Naive thymus-derived CD4-positive, alpha-beta T cell (primary cell): Measurements from ENCODE around the gene IGF2BP2. TPM values are rescaled to one million over a fixed set of nuclear protein-coding genes. Genes with fewer than 3 reads are reported as not detected.
"Not testable (repeated sequence)": the region's sequence is repeated elsewhere in the genome, so short reads cannot be mapped to it uniquely, and the experiment has no call there.

Experiments used
- ATAC-seq: fragments of 150-1000 bp; cut with Tn5 transposase; 2 replicates; pipeline ENCODE4 v1.10.0; 2021; ENCODE audit warnings: mild to moderate bottlenecking, moderate library complexity
- CTCF ChIA-PET: fragments of 350-600 bp; sonication (Branson Sonifier 250); formaldehyde crosslinking; loops from one replicate; lab custom pipeline; 2021; ENCODE audit warnings: antibody characterized with exemption; lab: Charles Lee
- POLR2A ChIA-PET: fragments of 350-600 bp; sonication (Branson Sonifier 250); formaldehyde crosslinking; loops from one replicate; lab custom pipeline; 2021; ENCODE audit warnings: antibody characterized with exemption, inconsistent platforms; lab: Charles Lee
- DNase-seq, 9 donors: peaks; one replicate each; pipeline versions ENCODE4 v3.0.0 to v3.0.0-alpha.2; 2020 to 2022; ENCODE audit warnings: mixed read lengths in 1 of 9
- H3K27ac ChIP-seq: one replicate; pipeline ENCODE4 v1.7.0; 2013; ENCODE audit warnings: mild to moderate bottlenecking, low read depth, low read length, moderate library complexity
- H3K27me3 ChIP-seq, 2 donors: one replicate each; pipeline ENCODE4 v1.7.0; 2013; ENCODE audit warnings: low read length in 2 of 2, mild to moderate bottlenecking in 2 of 2, moderate library complexity in 2 of 2; ENCODE audit not compliant: control insufficient read depth in 2 of 2, insufficient read depth in 2 of 2
- H3K36me3 ChIP-seq, 3 experiments: 1 replicate in 2 of 3; 2 replicates in 1 of 3; pipeline ENCODE4 v1.7.0; 2013; ENCODE audit warnings: low read length in 3 of 3, mild to moderate bottlenecking in 3 of 3, moderate library complexity in 1 of 3; ENCODE audit not compliant: insufficient read depth in 3 of 3, control insufficient read depth in 2 of 3
- H3K4me1 ChIP-seq, 2 donors: one replicate each; pipeline ENCODE4 v1.7.0; 2013; ENCODE audit warnings: low read length in 2 of 2, mild to moderate bottlenecking in 2 of 2, moderate library complexity in 1 of 2; ENCODE audit not compliant: control insufficient read depth in 2 of 2, insufficient read depth in 2 of 2
- H3K4me3 ChIP-seq: 2 replicates; pipeline ENCODE4 v1.7.0; 2013; ENCODE audit warnings: mild to moderate bottlenecking, low read length
- H3K9me3 ChIP-seq, 3 experiments: 1 replicate in 2 of 3; 2 replicates in 1 of 3; pipeline ENCODE4 v1.7.0; 2013; ENCODE audit warnings: low read length in 3 of 3; ENCODE audit not compliant: control insufficient read depth in 2 of 3
- H3K27ac Mint-ChIP-seq, 9 donors: one replicate each; pipeline ENCODE4 v1.8.0; 2020 to 2022; ENCODE audit warnings: mixed read lengths in 9 of 9, mild to moderate bottlenecking in 8 of 9, moderate library complexity in 5 of 9, inconsistent platforms in 2 of 9
- H3K27me3 Mint-ChIP-seq, 5 donors: one replicate each; pipeline ENCODE4 v1.8.0; 2021 to 2022; ENCODE audit warnings: mixed read lengths in 5 of 5, mild to moderate bottlenecking in 1 of 5
- H3K36me3 Mint-ChIP-seq, 5 donors: one replicate each; pipeline ENCODE4 v1.8.0; 2020 to 2022; ENCODE audit warnings: mixed read lengths in 5 of 5, mild to moderate bottlenecking in 3 of 5, inconsistent platforms in 1 of 5
- H3K4me1 Mint-ChIP-seq, 7 donors: one replicate each; pipeline ENCODE4 v1.8.0; 2020 to 2022; ENCODE audit warnings: mixed read lengths in 7 of 7, mild to moderate bottlenecking in 3 of 7, inconsistent platforms in 1 of 7
- H3K4me3 Mint-ChIP-seq, 10 donors: one replicate each; pipeline ENCODE4 v1.8.0; 2020 to 2022; ENCODE audit warnings: mild to moderate bottlenecking in 10 of 10, mixed read lengths in 10 of 10, moderate library complexity in 6 of 10, inconsistent platforms in 2 of 10
- H3K9me3 Mint-ChIP-seq, 11 donors: one replicate each; pipeline ENCODE4 v1.8.0; 2020 to 2022; ENCODE audit warnings: mixed read lengths in 11 of 11, mild to moderate bottlenecking in 4 of 11, inconsistent platforms in 1 of 11, moderate library complexity in 1 of 11
- intact Hi-C, 2 donors: fragments of 100-400 bp; cut with micrococcal nuclease; formaldehyde crosslinking; loops; one replicate each; pipeline ENCODE4 v1.15.1; 2023
- polyA plus RNA-seq, 2 donors: library from polyadenylated mRNA; unstranded; fragments of 300-500 nt; fragmentation: Illumina TruSeq; gene quantifications; one replicate each; pipeline ENCODE4 v1.2.3, GENCODE V29; 2021
- total RNA-seq, 6 experiments: library from RNA in 5 of 6; stranded (reverse) in 5 of 6; gene quantifications; 1 replicate in 5 of 6; 2 replicates in 1 of 6; pipeline ENCODE4 v1.2.3 and lab custom pipeline; 2021 to 2026

The IGF2BP2 gene
- total and polyA plus RNA-seq, 7 experiments from 2014 or later, result 0.14 to 5.0 (median 0.87) TPM; not detected in 3

- H3K27ac Mint-ChIP-seq, result peak overlapping the region in 2 of 9 donors; percentile 7 to 24
- intact Hi-C loops, result no loop called here
- DNase-seq (no peak), ATAC-seq (no peak)
- Histone ChIP-seq H3K27ac (no peak overlapping the region), H3K27me3 (no peaks in the 10 kb centered on the region), H3K4me1 (no peaks in the 10 kb centered on the region), H3K4me3 (no peak overlapping the region), H3K9me3 (no peaks in the 10 kb centered on the region), H3K36me3 (no peaks in the 10 kb centered on the region)
- H3K27me3 Mint-ChIP-seq, result peaks cover 11 to 42% (median 18%) of the 10 kb centered on the region in 5 donors
- H3K4me3 Mint-ChIP-seq, result no peak overlapping the region
- CTCF ChIA-PET, result no interaction called here
- H3K9me3 Mint-ChIP-seq, result peaks cover 0 to 2% (median 0%) of the 10 kb centered on the region in 11 donors
- no peaks in the 10 kb centered on the region for H3K36me3 Mint-ChIP-seq
- POLR2A ChIA-PET, result no interaction called here
- H3K4me1 Mint-ChIP-seq, result peaks cover 0 to 4% (median 0%) of the 10 kb centered on the region in 7 donors
These were observed 122.3 kb downstream of the IGF2BP2 start for GRCh38 chr3:185702262-185703225.

- no peak overlapping the region for H3K27ac Mint-ChIP-seq
- H3K9me3 Mint-ChIP-seq, result peaks cover 0 to 2% (median 0%) of the 10 kb centered on the region in 11 donors
These were observed 123.1 kb downstream of the IGF2BP2 start for GRCh38 chr3:185701611-185702261.

GRCh38 chr3:185699927-185700326 is 124.9 kb downstream of the IGF2BP2 start:
- ChIA-PET POLR2A (no interaction called here), CTCF (interaction anchor here (0.9 kb wide), 1 partner anchor 40 kb away, joined by 3 read pairs; no protein-coding TSS in a partner anchor)
- no peaks in the 10 kb centered on the region for H3K27me3 ChIP-seq
- Mint-ChIP-seq H3K4me3 (no peak overlapping the region), H3K27ac (no peak overlapping the region), H3K4me1 (peaks cover 0 to 4% (median 0%) of the 10 kb centered on the region in 7 donors), H3K36me3 (no peaks in the 10 kb centered on the region), H3K27me3 (peaks cover 12 to 31% (median 25%) of the 10 kb centered on the region in 5 donors), H3K9me3 (peaks cover 0 to 2% (median 0%) of the 10 kb centered on the region in 11 donors)
- no peak overlapping the region for H3K4me3 ChIP-seq
- H3K4me1 ChIP-seq, result no peaks in the 10 kb centered on the region
- intact Hi-C loops, result no loop called here
- DNase-seq (no peak), ATAC-seq (no peak)
- no peaks in the 10 kb centered on the region for H3K9me3 ChIP-seq
- H3K27ac ChIP-seq, result no peak overlapping the region
- no peaks in the 10 kb centered on the region for H3K36me3 ChIP-seq

More at GRCh38 chr3:185701611-185702261, 123.1 kb downstream of the IGF2BP2 start:
- ATAC-seq, result no peak
- H3K4me3 ChIP-seq, result no peak overlapping the region
- Mint-ChIP-seq H3K4me3 (no peak overlapping the region), H3K4me1 (peaks cover 0 to 4% (median 0%) of the 10 kb centered on the region in 7 donors), H3K36me3 (no peaks in the 10 kb centered on the region), H3K27me3 (peaks cover 11 to 39% (median 18%) of the 10 kb centered on the region in 5 donors)
- no peaks in the 10 kb centered on the region for H3K36me3 ChIP-seq
- DNase-seq, result no peak
- POLR2A ChIA-PET, result no interaction called here
- H3K9me3 ChIP-seq, result no peaks in the 10 kb centered on the region
- no peaks in the 10 kb centered on the region for H3K27me3 ChIP-seq
- H3K4me1 ChIP-seq, result no peaks in the 10 kb centered on the region
- CTCF ChIA-PET, result no interaction called here
- H3K27ac ChIP-seq, result no peak overlapping the region
- intact Hi-C loops, result no loop called here

GRCh38 chr3:185697228-185697627 is 127.6 kb downstream of the IGF2BP2 start:
- CTCF ChIA-PET, POLR2A ChIA-PET: not testable (repeated sequence)

GRCh38 chr3:185696039-185696438 is 128.8 kb downstream of the IGF2BP2 start:
- H3K9me3 ChIP-seq, result no peaks in the 10 kb centered on the region
- ChIA-PET POLR2A (no interaction called here), CTCF (no interaction called here)
- Mint-ChIP-seq H3K4me3 (no peak overlapping the region), H3K4me1 (no peaks in the 10 kb centered on the region), H3K36me3 (no peaks in the 10 kb centered on the region), H3K9me3 (peaks cover 0 to 3% (median 0%) of the 10 kb centered on the region in 11 donors), H3K27ac (no peak overlapping the region), H3K27me3 (peaks cover 5 to 27% (median 6%) of the 10 kb centered on the region in 5 donors)
- no peaks in the 10 kb centered on the region for H3K4me1 ChIP-seq
- no peak overlapping the region for H3K27ac ChIP-seq
- no peaks in the 10 kb centered on the region for H3K36me3 ChIP-seq
- intact Hi-C loops, result no loop called here
- no peak for DNase-seq
- H3K4me3 ChIP-seq, result no peak overlapping the region
- H3K27me3 ChIP-seq, result no peaks in the 10 kb centered on the region
- no peak for ATAC-seq

More at GRCh38 chr3:185697228-185697627, 127.6 kb downstream of the IGF2BP2 start:
- intact Hi-C loops, H3K4me3 Mint-ChIP-seq, ATAC-seq, H3K4me1 ChIP-seq, H3K36me3 Mint-ChIP-seq, H3K4me3 ChIP-seq, H3K9me3 ChIP-seq, H3K4me1 Mint-ChIP-seq, DNase-seq, H3K27me3 ChIP-seq, H3K27ac Mint-ChIP-seq, H3K9me3 Mint-ChIP-seq, H3K27ac ChIP-seq, H3K36me3 ChIP-seq: not testable (repeated sequence)
- peaks cover 6 to 31% (median 10%) of the 10 kb centered on the region in 5 donors for H3K27me3 Mint-ChIP-seq

GRCh38 chr3:185693985-185694653 is 130.7 kb downstream of the IGF2BP2 start:
- no peaks in the 10 kb centered on the region for H3K9me3 ChIP-seq
- no peaks in the 10 kb centered on the region for H3K4me1 ChIP-seq
- Mint-ChIP-seq H3K27me3 (peaks cover 0 to 23% (median 6%) of the 10 kb centered on the region in 5 donors), H3K36me3 (no peaks in the 10 kb centered on the region), H3K27ac (no peak overlapping the region), H3K4me3 (no peak overlapping the region), H3K9me3 (peaks cover 0 to 3% (median 0%) of the 10 kb centered on the region in 11 donors), H3K4me1 (no peaks in the 10 kb centered on the region)
- ATAC-seq (no peak), DNase-seq (no peak)
- intact Hi-C loops, result no loop called here
- no peaks in the 10 kb centered on the region for H3K27me3 ChIP-seq
- H3K27ac ChIP-seq, result no peak overlapping the region
- ChIA-PET CTCF (no interaction called here), POLR2A (no interaction called here)
- H3K4me3 ChIP-seq, result no peak overlapping the region
- no peaks in the 10 kb centered on the region for H3K36me3 ChIP-seq
